SIG-M5 treated with dmso at 0.1 percent for 504 hours (cell line): ENCODE results near the gene MYLK2.
"Not testable (repeated sequence)": the region's sequence is repeated elsewhere in the genome, so short reads cannot be mapped to it uniquely, and the experiment has no call there.

Experiments used
- DNase-seq: peaks from one replicate; lab custom pipeline; 2025; ENCODE audit not compliant: unreplicated experiment; lab: John Stamatoyannopoulos, UW

Gene MYLK2

GRCh38 chr20:31819083-31819784 lies at the start of gene MYLK2:
Gene MYLK2 (plus strand): TSS chr20:31819356. CDS start chr20:31819581, 225 bp downstream.
- no peak for DNase-seq

GRCh38 chr20:31769681-31770080 lies 49.5 kb upstream of the MYLK2 start:
- DNase-seq, result no peak

DNA sequence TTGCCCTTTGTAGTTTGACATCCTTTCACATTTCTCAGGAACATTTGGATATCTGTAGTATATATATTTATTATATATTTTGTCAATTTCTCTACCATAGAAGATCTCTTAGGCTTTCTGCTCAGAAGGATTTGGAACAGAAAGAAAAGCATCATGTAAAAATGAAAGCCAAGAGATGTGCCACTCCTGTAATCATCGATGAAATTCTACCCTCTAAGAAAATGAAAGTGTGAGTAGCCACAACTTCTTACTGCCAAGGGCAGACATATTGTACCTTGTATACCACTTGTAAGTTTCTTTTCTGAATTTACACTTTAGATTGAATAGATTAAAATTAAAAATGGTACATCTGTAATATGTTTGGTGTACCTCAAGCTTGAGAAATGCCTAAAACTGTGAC lies 48.9 kb upstream of the MYLK2 start:
- DNase-seq, result no peak

GRCh38 chr20:31774408-31774807 lies 44.7 kb upstream of the MYLK2 start:
- DNase-seq, result no peak

DNA sequence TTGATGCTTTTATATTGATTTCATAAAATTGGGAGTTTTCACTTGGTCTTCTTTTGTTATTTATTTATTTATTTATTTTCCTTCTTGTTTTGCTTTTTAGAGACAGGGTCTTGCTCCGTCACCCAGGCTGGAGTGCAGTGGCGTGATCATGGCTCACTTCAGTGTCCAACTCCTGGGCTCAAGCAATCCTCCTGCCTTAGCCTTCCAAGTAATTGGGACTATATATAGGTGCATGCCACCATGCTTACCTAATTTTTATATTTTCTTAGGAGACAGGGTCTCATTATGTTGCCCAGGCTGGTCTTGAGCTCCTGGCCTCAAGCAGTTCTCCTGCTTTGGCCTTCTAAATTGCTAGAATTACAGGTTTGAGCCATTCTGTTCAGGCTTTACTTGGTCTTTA lies 38.3 kb upstream of the MYLK2 start:
- no peak for DNase-seq

DNA sequence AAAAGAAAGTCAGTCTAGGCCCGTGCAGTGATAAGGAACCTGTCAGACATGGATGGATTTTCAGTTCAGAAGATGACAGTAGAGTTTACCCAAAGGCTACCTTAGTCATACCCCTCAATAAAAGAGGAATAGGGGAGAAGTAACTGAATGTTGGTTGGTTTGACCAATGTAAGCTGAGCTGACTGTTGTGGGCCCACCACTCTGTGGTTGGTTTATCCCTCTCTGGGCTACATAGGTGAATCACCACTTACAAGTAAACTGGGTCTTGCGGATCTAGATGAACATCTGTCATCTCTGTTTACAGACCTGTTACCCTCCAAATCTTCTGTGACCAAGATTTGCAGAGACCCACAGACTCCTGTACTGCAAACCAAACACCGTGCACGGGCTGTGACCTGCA lies 37.2 kb upstream of the MYLK2 start:
- no peak for DNase-seq

- no peak for DNase-seq
Measured at GRCh38 chr20:31784354-31785044, 34.7 kb upstream of the MYLK2 start.

DNA sequence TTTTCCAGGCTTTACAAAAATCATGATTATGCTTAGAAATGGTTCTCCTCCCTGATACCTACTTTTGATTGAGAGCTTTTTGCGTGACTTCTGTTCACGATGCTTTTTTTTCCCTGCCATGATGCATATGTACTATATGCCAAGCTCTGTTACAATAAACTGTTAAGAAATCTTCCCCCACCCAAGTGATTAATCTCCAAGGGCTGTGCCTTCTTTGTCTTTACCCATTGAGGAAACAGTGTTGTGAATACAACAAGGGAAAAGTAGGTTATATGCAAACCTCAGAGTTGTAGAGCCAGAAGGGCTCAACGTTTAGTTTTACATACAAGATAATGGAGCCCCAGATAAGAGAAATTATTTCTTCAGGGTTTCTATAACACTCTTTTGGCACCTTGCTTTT lies 34.1 kb upstream of the MYLK2 start:
- no peak for DNase-seq

DNA sequence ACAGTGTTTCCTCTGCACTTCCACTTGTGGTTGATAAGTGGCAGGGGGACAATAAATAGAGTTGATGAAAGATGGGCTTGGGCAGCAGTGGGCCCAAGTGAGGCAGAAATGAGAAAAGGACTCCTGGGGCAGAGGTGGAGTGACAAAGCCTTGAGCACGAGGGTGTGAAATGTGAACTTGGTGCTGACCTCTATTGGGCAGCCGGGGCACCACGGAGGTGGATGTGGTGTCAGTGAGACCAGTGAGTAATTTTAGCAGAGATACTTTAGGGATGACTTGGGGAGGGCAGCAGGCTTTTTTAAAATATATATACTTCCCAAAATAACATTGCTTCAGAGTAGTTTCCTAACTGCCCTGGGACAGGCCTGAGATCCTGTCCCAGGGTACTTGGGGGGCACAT lies 30.6 kb upstream of the MYLK2 start:
- DNase-seq, result no peak

DNA sequence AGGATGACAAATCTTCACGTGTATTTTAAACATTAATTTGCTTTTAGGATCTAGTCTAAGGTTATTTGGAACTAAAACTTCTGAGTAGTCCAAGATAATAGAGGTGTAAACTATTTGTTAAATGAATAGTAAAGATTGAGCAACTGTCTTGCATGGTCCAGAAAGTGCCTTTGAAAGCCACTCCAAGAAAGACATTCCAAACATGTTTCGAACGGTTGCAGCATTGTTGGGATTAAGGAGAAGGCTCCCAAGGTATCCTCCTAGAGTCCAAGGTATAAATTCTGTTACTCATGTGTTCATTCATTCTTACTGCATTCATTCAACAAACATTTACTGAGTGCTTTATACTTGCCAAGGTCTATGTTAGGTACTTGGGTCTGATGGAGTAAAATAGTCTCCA lies 28.8 kb upstream of the MYLK2 start:
- DNase-seq, result no peak

GRCh38 chr20:31797364-31797763 lies 21.8 kb upstream of the MYLK2 start:
- no peak for DNase-seq

DNA sequence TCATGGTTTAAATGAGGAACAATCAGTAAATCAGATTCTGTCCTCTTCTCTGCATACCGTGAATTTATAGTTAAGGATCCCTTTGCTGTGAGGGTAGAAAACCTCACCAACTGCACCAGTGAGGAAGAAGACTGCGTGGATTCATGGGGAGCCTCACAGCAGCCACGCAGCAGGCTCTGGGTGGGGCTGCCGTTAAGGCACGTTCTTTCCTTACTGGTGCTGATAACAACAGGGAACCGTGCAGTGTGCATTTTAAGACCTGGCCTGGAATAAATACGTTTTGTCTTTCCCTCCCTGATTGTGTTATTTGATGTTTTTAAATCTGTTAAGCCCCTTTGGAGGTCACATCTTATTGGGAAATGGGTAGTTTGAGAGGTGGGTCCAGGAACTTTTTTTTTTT lies 17.6 kb upstream of the MYLK2 start:
- DNase-seq, result no peak

DNA sequence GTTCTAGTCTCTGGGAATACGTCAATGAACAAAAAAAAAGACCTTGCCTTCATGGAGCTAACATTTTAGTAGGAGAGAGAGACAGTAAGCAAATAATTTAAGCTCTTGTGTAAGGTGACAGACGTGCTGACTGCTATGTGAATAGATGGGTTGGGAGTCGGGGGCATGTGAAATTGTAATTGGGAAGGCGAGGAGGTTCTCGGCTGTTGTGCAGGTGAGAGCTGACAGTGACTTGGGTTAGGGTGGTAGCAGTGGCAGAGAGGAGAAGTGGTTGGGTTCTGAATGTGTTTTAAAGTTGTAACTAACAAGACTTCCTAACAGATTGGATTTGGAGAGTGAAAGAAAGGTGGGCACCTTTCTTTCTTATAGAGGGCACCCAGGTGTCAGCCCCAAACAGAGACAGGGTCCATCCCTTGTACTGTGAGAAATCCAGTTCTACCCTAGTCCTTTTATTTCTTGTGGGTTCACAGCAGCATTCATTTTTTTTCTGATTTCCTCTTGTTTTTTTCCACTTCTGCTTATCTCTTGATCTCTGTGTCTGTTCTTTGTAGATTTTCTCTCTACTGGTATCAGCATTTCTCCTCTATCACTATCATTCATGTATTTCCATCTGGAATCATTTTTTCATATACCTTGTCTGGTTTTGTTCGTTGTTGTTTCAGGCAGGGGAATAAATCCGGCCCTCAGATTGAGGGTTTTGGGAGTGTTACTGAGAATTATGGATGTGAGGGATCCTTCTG lies 15.4 kb upstream of the MYLK2 start:
- DNase-seq, result no peak

GRCh38 chr20:31806564-31807355 lies 12.4 kb upstream of the MYLK2 start:
- DNase-seq, result no peak

- no peak for DNase-seq
Measured at GRCh38 chr20:31808481-31808880, 10.7 kb upstream of the MYLK2 start.

DNA sequence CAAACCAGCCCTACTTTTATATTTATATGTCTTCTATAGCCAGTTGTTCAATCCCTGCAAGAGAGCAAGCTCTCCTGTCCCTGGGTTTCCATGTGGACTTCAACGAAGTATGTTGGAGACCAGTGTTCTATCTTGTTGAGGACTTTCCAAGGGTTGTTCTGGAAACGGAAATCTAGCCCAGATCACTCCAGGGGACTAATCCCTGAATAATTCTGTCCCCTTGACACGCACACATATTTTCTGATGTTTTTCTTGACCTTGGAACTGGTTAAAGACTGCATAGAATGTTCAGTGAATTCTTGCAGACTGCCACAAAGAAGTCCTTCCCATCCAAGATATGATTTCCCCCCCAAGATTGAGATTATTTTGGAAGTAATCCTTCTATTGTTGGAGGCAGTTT lies 9.5 kb upstream of the MYLK2 start:
- DNase-seq, result no peak

GRCh38 chr20:31811198-31811597 lies 8.0 kb upstream of the MYLK2 start:
- DNase-seq, result no peak

DNA sequence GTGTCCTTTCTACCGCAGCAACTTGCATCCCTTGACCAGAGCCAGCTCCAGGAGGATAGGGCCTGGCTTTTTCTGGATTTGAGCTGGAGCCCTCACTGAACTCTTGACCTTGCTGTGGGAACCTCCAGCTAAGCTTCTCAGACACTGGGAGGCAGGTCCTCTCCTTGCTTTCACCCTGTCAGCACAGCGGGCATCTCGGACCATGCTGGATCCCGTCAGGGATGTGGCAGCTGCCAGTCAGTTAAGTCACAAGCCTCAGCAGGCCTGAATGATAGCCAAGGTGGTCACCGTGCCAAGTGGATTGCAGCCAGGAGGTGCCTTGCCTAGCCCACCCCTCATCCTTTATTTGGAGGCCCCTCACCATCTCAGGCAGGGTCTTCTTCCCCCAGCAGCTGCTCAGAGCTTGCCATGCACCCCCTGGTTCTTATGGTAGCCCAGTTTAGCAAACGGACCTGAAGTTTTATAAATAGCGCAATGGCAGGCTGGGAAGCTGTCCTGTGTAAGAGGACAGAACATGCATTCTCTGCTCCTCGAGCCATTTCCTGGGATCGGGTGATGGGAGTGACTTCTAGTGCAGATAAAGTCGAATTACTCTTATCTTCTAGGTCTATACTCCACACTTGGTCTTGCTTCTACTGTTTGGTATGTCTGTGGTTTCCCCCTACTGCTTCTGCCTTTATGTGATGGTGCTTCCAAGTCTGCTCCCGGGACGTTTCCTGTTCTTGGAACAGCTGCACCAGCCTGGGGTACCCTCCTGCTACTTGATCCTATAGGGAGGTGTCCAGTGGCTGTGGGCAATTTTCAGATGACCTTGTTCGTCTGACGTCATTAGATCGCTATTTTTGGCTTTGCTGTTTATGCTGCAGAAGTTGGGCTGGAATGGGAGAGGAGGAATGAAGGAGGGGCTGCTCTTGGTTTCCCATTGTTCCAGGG lies 7.1 kb upstream of the MYLK2 start:
- no peak for DNase-seq

DNA sequence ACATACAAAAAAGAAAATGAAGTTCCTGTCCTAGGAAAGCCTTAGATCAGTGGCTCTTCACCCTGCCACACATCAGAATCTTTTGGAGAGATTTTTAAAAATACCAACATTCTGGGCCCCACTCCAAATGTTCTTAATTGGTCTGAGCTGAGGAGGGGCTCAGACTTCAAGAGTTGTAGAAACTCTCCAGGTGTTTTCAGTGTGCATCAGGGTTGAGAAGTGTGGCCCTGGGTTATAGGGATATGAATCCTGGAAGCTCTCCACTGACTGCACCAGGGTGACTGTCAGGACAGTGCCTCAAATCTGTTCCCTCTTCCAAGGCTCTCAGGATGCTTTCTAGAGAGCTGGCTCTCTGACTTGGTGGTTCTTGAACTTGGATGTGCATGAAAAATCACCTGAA lies 5.5 kb upstream of the MYLK2 start:
- DNase-seq, result no peak

GRCh38 chr20:31814142-31814541 lies 5.0 kb upstream of the MYLK2 start:
- not testable (repeated sequence) for DNase-seq
